Suppressor macrophage treated with lipopolysaccharide for 1 hour (primary cell): ENCODE results near the gene CDK19.

Experiments used
- DNase-seq, 3 donors: peaks; one replicate each; pipeline ENCODE4 v3.0.0-alpha.2; 2020 to 2022

Gene CDK19

DNA sequence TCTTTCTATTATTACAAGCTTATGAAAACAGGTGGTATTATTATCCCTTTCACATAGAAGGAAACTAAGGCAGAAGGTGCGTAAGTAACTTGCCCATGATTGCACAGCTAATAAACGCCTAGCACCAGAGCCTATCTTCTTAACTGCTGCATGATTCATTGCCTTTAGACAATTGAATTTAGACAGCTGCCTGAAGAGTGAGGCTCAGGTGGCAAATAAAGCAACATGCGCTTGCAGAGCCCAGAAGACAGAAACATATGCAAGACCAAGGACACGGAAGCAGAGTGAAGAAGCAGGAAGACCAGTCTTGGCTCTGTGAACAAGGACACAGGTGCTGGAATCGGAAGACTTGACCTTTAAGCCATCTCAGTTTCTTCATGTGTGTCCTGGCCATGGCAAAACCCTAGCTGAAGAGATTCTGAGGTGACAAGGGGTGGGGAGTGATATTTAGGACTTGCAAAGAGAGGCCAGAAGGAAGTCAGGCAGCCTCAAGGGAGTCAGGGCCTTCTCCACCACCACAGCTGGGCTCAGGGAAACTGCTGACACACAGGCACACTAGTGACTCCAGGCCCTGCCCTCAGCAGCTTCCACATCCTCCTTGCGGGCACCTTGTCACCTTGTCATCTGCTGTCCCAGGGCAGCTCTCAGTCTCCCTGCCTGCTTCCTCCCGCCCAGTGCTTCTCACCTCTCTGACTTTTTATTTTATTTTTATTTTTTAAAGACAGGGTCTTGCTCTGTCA lies 247.1 kb downstream of the CDK19 start:
- no peak for DNase-seq

DNA sequence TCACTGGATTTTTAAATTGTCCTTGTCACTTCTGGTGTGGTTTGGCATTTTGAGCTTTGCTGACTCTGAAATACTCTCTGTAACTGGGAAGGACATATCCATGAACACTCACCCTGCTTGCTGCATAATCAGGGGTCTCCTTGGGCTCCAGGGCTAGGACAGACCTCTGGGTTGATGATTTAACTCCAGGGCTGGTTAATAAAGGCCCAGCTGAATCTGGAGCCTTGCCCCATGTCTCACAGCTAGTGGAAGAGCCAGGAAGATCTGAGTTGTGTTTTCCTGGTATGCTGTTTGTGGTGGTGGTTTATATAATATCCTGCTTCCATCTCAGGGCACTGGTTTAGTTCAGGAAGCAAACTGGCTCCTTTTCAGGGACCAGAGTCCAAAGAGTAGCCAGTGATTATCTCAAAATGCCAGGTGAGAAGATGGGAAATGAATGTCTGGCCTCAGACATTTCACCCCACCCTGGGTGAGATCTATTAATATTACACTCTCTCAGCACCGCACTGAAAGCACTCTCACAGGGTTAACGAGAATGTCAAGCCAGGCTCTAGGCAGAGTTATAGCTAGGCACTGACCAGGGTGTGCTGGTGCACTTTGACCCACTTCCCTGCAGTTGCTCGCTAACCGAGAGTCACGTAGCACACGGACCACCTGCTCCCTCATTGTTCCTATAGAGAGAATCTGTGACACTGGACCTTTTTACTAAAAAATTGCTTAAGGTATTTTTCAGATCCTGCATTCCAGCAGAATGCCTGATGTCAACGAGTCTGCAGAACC lies 248.7 kb downstream of the CDK19 start:
- DNase-seq, result no peak

DNA sequence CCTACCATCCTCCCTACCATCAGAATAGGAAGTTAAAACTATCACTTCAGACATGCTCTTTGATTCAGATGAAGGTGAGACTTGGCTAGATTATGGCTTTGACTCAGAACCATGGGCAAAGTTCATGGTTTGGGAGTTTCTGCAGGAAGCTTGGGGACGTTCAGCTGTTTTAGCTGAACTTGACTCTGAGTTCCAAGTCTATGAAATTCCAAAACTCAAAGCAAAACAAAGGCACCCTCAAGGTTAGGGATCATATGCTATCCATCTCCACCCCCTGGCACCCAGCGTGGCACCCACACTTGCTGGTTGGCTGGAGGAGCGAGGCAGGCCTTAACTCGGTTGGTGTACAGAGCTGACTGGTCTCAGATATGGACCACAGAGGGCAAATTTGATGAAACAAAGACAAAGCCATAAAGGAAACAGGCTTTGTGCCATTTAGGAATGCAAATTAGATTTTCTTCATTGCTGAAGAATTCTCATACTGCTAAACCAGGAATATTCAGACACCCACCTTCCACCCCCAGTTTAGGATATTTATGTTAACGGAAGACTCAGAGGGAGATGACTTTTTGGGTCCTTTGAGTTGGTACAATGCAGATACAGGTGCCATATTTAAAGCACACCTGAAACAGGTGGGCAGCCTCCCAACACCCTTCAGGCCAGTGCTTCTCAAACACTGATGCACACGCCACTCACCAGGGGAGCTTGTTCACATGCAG lies 250.4 kb downstream of the CDK19 start:
- no peak for DNase-seq

DNA sequence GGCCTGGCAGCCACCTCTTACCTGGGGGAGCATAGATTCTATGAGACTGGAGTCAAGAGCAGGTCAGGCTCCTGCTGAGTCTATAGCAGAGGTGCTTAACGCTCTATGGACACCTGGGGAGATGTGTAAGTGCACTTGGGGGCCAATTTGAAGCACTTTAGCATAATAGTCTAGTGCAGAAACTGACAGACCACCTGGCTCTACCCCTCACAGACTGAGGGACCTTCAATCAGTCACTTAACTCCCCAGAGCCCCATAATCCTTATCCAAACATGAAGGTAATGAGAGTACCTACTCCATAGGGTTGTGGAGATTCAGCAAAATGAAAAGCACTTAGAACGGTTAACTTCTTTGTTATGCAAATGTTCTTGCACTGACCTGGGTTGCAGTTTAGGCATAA lies 251.6 kb downstream of the CDK19 start:
- no peak for DNase-seq

DNA sequence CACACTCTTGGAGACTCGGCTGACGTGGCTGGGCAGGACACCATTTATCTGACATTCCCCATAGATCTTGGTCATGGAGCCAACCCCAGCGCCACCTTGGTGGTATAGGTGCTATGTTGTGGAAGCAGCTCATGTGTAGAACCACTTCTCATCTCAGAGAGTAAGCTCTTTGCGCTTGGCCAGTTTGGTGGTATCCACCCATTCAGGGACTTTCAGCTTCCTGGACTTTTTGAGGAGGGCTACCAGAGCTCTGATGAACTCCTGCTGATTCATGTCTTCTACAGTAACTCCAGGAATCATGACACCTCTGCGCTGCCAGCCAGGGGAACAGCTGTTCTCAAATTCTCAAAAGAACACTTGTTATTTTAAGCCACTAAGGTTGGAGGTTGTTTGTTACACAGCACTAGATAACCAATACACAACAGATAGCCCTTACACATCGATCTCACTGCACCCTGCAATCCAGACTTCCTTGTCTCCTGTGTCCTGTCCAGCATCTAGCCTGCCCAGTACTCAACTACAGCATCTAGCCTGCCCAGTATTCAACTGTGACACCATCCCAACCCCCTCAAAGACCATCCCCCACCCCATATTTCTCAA lies 252.9 kb downstream of the CDK19 start:
- DNase-seq, result no peak

DNA sequence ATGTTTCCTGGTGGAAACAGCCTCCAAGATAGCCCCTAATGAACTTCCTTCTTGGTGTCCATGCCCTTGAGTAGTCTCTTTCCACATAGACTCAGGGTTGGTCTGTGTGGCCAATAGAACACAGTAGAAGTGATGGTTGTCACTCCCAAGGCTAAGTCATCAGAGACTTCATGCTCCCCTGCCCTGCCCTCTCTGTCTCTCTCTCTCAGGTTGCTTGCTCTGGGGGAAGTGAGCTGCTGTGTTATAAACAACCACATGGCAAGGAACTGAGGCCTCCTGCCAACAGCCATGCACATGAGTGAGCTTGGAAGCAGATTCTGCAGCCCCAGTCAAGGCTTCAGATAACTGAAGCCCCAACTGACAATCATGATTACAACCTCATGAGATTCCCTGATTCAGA lies 253.6 kb downstream of the CDK19 start:
- DNase-seq, result no peak

DNA sequence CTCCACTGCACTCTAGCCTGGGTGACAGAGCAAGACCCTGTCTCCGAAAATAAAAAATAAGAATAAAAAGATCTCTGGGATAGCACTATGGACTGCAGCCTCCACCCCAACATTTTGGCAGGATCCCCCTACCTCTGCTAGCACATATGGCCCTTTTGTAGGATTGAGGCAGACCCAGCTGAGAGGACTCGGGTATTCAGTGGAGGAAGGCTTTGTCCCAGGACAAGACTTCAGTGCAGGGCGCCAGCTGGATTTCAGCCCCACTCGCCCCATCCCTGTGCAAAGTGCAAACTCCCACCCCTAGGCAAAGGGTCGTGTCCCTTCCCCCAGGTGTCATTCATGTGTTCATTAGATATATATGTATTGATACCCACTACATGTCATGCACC lies 254.3 kb downstream of the CDK19 start:
- DNase-seq, result no peak

DNA sequence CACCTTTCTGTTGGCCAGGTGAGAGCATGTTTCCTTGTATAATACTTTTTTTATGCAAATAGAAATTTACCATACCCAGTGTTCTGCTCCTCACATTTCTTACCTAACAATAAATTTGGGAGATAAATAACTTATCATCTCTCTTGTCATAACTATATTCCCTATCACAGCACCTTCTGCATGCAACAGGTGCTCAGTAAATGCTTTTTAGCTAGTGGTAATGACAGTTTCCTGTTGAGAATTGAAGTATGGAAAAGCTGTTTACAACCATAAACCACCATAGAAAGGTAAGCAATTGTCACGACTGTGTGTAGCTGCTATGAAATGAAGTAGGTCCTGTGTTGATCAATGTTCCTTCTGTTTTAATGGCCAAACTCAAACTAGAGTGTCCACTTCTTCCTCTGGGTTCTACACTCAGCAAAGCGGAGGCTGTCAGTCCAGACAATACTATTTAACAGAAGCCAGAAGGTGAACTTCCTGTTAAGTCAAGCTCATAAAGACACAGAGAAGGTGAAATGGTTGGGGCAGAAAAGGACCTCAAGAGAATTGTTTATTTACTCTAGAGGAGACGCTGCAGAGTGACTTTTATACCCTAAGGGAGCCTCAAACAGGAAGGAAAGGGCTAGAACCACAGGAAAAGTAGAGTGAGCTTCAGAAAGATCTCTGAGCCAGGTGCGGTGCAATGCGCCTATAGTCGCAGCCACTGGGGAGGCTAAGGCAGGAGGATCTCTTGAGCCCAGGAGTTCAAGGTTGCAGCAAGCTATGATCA lies 254.8 kb downstream of the CDK19 start:
- DNase-seq, result no peak
